Measurements from ENCODE around the gene DOP1A. TPM values are rescaled to one million over a fixed set of nuclear protein-coding genes. Genes with fewer than 3 reads are reported as not detected.

DOP1A gene
- total RNA-seq, 1 donor from 2014 or later: 61.9 TPM

DNA sequence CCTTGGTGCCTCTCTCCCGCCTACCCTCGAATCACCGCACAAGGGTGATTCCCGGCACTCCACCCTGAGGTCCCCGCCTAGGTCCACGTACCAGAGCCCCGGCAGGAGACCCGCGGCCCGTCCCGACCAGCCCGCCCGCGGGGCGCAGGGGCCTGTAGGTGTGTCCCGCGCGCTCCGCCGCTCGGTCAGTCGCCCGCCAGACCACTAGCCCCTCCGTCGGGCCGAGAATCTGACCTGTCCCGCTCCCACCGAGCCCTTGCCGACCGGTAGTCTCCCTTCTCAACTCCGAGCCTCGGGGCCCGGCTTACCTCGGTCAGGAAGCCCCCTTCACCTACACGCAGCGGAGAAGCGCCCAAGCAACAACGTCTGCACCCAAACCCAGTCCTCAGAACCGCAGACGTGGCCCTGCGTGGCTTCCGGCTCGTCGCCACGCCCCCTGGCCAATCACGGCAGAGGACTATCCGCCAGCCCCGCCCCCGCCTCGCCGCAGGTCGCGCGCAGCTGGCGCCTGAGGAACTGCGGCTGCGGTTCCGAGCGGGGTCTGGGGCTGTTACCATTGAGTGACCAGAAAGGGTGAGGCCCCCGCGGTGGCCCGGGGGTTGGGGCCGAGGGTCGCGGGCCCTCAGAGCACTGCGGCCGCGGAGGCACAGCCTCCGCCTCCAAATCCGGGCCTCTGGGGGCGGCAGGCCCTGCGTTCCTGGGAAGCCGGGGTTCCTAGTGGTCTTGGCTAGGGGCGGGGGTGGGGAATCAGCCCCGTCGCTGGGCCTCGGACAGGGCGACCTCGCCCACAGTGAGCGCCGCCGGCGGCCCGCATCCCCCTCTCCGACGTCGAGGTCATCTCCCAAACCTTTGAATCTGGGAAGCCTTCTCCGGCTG, 125.6 kb downstream of the DOP1A start, which contains the start of the genes PGM3 and RWDD2A:
PGM3 (minus strand) TSS at position 395 of the 876 bp plus-strand sequence. CDS start 2,253 bp downstream, outside the sequence.
RWDD2A (plus strand) TSS at position 487 of the 876 bp plus-strand sequence. CDS start 1,095 bp downstream, outside the sequence.
- no peak for TF ChIP-seq EZH2phosphoT487 (IDR thresholded peaks at IDR 0.05)
- TF ChIP-seq EZH2 (IDR thresholded peaks at IDR 0.05): no peak
- TF ChIP-seq, protein P1, sequence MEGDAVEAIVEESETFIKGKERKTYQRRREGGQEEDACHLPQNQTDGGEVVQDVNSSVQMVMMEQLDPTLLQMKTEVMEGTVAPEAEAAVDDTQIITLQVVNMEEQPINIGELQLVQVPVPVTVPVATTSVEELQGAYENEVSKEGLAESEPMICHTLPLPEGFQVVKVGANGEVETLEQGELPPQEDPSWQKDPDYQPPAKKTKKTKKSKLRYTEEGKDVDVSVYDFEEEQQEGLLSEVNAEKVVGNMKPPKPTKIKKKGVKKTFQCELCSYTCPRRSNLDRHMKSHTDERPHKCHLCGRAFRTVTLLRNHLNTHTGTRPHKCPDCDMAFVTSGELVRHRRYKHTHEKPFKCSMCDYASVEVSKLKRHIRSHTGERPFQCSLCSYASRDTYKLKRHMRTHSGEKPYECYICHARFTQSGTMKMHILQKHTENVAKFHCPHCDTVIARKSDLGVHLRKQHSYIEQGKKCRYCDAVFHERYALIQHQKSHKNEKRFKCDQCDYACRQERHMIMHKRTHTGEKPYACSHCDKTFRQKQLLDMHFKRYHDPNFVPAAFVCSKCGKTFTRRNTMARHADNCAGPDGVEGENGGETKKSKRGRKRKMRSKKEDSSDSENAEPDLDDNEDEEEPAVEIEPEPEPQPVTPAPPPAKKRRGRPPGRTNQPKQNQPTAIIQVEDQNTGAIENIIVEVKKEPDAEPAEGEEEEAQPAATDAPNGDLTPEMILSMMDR (IDR thresholded peaks at IDR 0.05): no peak
- Histone ChIP-seq H3K9ac (peak within 1 kb of the TSS; percentile 49), H2AFZ (replicated peaks) (peak within 1 kb of the TSS; percentile 86), H3F3A (ENCODE audit: low read depth) (no peaks in the 10 kb centered on the region), H3K27ac (peak within 1 kb of the TSS; percentile 68), H3K9me3 (ENCODE audit: low read depth) (no peaks in the 10 kb centered on the region), H4K20me1 (ENCODE audit: low read depth) (peaks cover 34% of the 10 kb centered on the region), H3K27me3 (no peaks in the 10 kb centered on the region), H3K4me3 (peak within 1 kb of the TSS; percentile 90), H3K4me1 (peaks cover 7% of the 10 kb centered on the region), H3K4me2 (peak within 1 kb of the TSS; percentile 88), H3K36me3 (peaks cover 12% of the 10 kb centered on the region), H3K79me2 (ENCODE audit: low read depth) (peaks cover 52% of the 10 kb centered on the region)
- Mint-ChIP-seq H3K9me3 (no peaks in the 10 kb centered on the region), H3K4me3 (peak within 1 kb of the TSS; percentile 99), H3K27ac (peak within 1 kb of the TSS; percentile 96), H3K36me3 (peaks cover 18% of the 10 kb centered on the region), H3K27me3 (ENCODE audit: insufficient read depth, low read depth) (no peaks in the 10 kb centered on the region), H3K4me1 (peaks cover 27% of the 10 kb centered on the region)
- DNase-seq (ENCODE audit: low spot score): peak; percentile 95

DNA sequence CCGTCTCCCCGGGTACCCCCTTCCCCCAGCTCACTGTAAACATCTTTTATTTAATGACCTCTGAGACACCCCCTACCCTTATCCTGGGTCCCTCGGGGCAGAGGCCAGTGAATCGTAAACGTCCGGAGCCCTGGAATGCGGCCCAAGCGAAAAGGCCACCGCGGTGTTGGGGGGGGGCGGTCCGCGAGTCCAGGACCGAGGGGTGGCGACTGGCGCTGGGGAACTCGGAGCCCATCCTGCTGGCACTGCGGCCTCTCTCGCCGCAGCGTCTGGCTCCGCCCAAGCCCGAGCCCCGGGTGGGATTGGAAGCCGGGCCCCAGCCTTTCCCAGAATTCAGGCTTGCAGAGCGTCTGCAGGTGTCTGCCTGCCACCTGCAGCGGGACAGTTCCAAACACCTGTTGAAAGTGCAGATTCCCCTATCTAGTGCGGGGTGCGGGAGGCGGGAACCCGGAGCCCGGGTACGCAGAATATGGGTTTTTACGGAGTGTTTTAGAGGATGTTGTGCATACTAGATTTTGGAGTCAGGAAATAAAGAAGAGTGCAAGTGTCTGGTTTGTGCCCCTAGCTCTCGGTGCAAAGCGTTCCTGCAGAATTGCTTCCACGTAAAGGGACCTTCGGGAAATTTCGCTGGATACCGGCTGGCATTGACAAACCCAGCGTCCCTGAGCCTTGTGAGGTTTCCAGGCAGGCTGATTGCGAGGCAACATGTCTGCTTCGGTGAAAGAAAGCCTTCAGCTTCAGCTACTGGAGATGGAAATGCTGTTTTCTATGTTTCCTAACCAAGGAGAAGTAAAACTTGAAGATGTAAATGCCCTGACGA, 126.5 kb downstream of the DOP1A start:
- H3K27ac Mint-ChIP-seq: peak overlapping the region; percentile 2
- no peaks in the 10 kb centered on the region for H3K9me3 Mint-ChIP-seq
- H3K27me3 Mint-ChIP-seq (ENCODE audit: insufficient read depth, low read depth): no peaks in the 10 kb centered on the region
- Histone ChIP-seq H4K20me1 (ENCODE audit: low read depth) (peaks cover 32% of the 10 kb centered on the region), H3K27me3 (no peaks in the 10 kb centered on the region), H3K4me1 (peaks cover 7% of the 10 kb centered on the region), H3K36me3 (peaks cover 8% of the 10 kb centered on the region), H3K4me2 (peak overlapping the region; percentile 88), H3K79me2 (ENCODE audit: low read depth) (peaks cover 51% of the 10 kb centered on the region), H3K9me3 (ENCODE audit: low read depth) (no peaks in the 10 kb centered on the region), H3F3A (ENCODE audit: low read depth) (no peaks in the 10 kb centered on the region), H3K9ac (peak overlapping the region; percentile 49), H2AFZ (replicated peaks) (peak overlapping the region; percentile 86), H3K27ac (peak overlapping the region; percentile 68), H3K4me3 (peak overlapping the region; percentile 90)
- peaks cover 12% of the 10 kb centered on the region for H3K36me3 Mint-ChIP-seq
- TF ChIP-seq EZH2 (IDR thresholded peaks at IDR 0.05) (no peak), EZH2phosphoT487 (IDR thresholded peaks at IDR 0.05) (no peak)
- TF ChIP-seq, protein P1 (IDR thresholded peaks at IDR 0.05): no peak
- H3K4me3 Mint-ChIP-seq: peak overlapping the region; percentile 99
- peaks cover 27% of the 10 kb centered on the region for H3K4me1 Mint-ChIP-seq
- DNase-seq (ENCODE audit: low spot score): peak; percentile 87

DNA sequence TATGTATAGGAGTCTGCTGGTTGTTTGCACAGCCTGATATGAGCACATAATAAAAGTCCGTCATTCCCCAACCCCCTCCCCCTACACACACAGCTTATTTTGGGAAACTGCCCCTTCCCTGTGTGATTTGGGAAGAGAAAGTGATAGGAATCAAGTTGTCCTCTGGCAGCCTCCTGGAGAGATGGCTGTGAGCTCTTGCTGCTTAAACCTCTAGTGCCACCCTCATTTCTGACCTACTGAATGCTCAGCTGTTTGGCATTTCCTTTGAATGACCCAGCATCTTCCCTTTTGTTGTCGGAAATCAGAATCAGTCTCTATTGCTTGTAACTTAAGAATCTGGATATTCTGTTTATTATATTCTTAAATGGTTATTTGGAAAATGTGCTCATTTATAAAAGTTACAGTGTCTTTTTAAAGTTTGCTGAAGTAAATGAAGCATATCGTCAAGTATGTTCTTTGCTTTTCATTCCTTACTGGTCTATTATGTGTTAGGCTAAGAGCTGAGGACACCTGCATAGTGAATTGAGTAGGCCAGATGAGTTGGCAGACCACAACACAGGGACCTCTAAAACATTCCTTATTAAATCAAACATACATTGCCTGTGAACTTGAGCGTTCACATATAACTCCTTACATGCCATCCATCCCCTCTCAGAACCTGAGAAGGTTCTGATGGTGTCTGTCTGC, 131.2 kb downstream of the DOP1A start:
- H3K4me1 ChIP-seq: peaks cover 7% of the 10 kb centered on the region
- H3K4me3 Mint-ChIP-seq: no peak overlapping the region
- H3K4me2 ChIP-seq: no peak overlapping the region
- H2AFZ ChIP-seq (replicated peaks): no peak overlapping the region
- TF ChIP-seq, protein P1 (IDR thresholded peaks at IDR 0.05): no peak
- TF ChIP-seq EZH2phosphoT487 (IDR thresholded peaks at IDR 0.05): no peak
- no peak for TF ChIP-seq EZH2 (IDR thresholded peaks at IDR 0.05)
- peaks cover 10% of the 10 kb centered on the region for H3K79me2 ChIP-seq (ENCODE audit: low read depth)
- H3F3A ChIP-seq (ENCODE audit: low read depth): no peaks in the 10 kb centered on the region
- no peaks in the 10 kb centered on the region for H3K27me3 ChIP-seq
- no peak for DNase-seq (ENCODE audit: low spot score)
- H3K36me3 ChIP-seq: peaks cover 4% of the 10 kb centered on the region
- H3K27ac ChIP-seq: no peak overlapping the region
- peaks cover 10% of the 10 kb centered on the region for H3K4me1 Mint-ChIP-seq
- H3K36me3 Mint-ChIP-seq: peaks cover 5% of the 10 kb centered on the region
- peaks cover 6% of the 10 kb centered on the region for H4K20me1 ChIP-seq (ENCODE audit: low read depth)
- no peak overlapping the region for H3K9ac ChIP-seq
- H3K9me3 ChIP-seq (ENCODE audit: low read depth): no peaks in the 10 kb centered on the region
- H3K4me3 ChIP-seq: no peak overlapping the region
- H3K27me3 Mint-ChIP-seq (ENCODE audit: insufficient read depth, low read depth): no peaks in the 10 kb centered on the region
- H3K9me3 Mint-ChIP-seq: no peaks in the 10 kb centered on the region
- no peak overlapping the region for H3K27ac Mint-ChIP-seq
